IMR-90 (cell line): ENCODE results near the gene ZBTB45. TPM values are rescaled to one million over a fixed set of nuclear protein-coding genes. Genes with fewer than 3 reads are reported as not detected.

Experiments used
- ATAC-seq: fragments of 200-7000 bp; cut with Tn5 transposase; 2 replicates; pipeline ENCODE4 v1.9.1; 2020; ENCODE audit warnings: low read depth, mild to moderate bottlenecking, moderate library complexity
- BruUV-seq: library from RNA; stranded (reverse); fragments of 400-500 nt; replicated peaks from 2 replicates; lab custom pipeline; 2021; lab: Mats Ljungman, UMichigan
- CTCF ChIA-PET: fragments of 300-600 bp; formaldehyde crosslinking; extraction: SDS; loops from one replicate; lab custom pipeline; 2021; ENCODE audit warnings: antibody characterized with exemption; lab: Yijun Ruan, JAX
- POLR2A ChIA-PET: fragments of 300-600 bp; sonication (Branson Sonifier 250); formaldehyde crosslinking; loops from one replicate; lab custom pipeline; 2022; ENCODE audit warnings: antibody characterized with exemption; ENCODE audit not compliant: unreplicated experiment; lab: Charles Lee
- DNase-seq: peaks from one replicate; pipeline ENCODE4 v3.0.0; 2013
- H2AFZ ChIP-seq: replicated peaks from 2 replicates; pipeline ENCODE3; 2013; ENCODE audit warnings: low read length, mild to moderate bottlenecking; ENCODE audit not compliant: poor library complexity
- H2AK5ac ChIP-seq: 2 replicates; pipeline ENCODE4 v1.6.1; 2013; ENCODE audit warnings: low read depth, low read length, inconsistent platforms
- H2AK9ac ChIP-seq: replicated peaks from 2 replicates; pipeline ENCODE3; 2013; ENCODE audit warnings: mild to moderate bottlenecking, low read depth, low read length, moderate library complexity; ENCODE audit not compliant: poor library complexity
- H2BK120ac ChIP-seq: 2 replicates; pipeline ENCODE4 v1.6.1; 2013; ENCODE audit warnings: low read depth, low read length, inconsistent platforms
- H2BK15ac ChIP-seq: 3 replicates; pipeline ENCODE4 v1.6.1; 2013; ENCODE audit warnings: low read depth, low read length, inconsistent platforms
- H2BK20ac ChIP-seq: 2 replicates; pipeline ENCODE4 v1.6.1; 2013; ENCODE audit warnings: low read depth, mild to moderate bottlenecking, inconsistent platforms, low read length, moderate library complexity
- H2BK5ac ChIP-seq: 2 replicates; pipeline ENCODE4 v1.6.1; 2013; ENCODE audit warnings: mild to moderate bottlenecking, low read depth, low read length, inconsistent platforms; ENCODE audit not compliant: poor library complexity, severe bottlenecking
- H3K14ac ChIP-seq: replicated peaks from 2 replicates; pipeline ENCODE4 v1.6.1; 2013; ENCODE audit warnings: low read depth, low read length, inconsistent platforms
- H3K18ac ChIP-seq: 2 replicates; pipeline ENCODE4 v1.6.1; 2013; ENCODE audit warnings: low read depth, low read length, control low read depth
- H3K23ac ChIP-seq: 2 replicates; pipeline ENCODE4 v1.6.1; 2013; ENCODE audit warnings: low read depth, low read length, inconsistent platforms
- H3K27ac ChIP-seq: 2 replicates; pipeline ENCODE4 v1.5.1; 2013; ENCODE audit warnings: mild to moderate bottlenecking, control low read depth, low read length; ENCODE audit not compliant: insufficient read depth
- H3K27me3 ChIP-seq: 2 replicates; pipeline ENCODE4 v1.6.1; 2013; ENCODE audit warnings: low read length; ENCODE audit not compliant: control insufficient read depth, insufficient read depth
- H3K36me3 ChIP-seq: 2 replicates; pipeline ENCODE4 v1.6.1; 2013; ENCODE audit warnings: low read length, mixed read lengths; ENCODE audit not compliant: control insufficient read depth, insufficient read depth
- H3K4ac ChIP-seq: 2 replicates; pipeline ENCODE4 v1.6.1; 2013; ENCODE audit warnings: low read depth, low read length, inconsistent platforms
- H3K4me1 ChIP-seq: 2 replicates; pipeline ENCODE4 v1.6.1; 2013; ENCODE audit warnings: low read length, mixed read lengths; ENCODE audit not compliant: control insufficient read depth, insufficient read depth
- H3K4me2 ChIP-seq: 2 replicates; pipeline ENCODE4 v1.6.1; 2013; ENCODE audit warnings: low read depth, mild to moderate bottlenecking, control low read depth, low read length, moderate library complexity
- H3K4me3 ChIP-seq: 2 replicates; pipeline ENCODE4 v1.5.1; 2013; ENCODE audit warnings: low read depth, mild to moderate bottlenecking, control low read depth, low read length, moderate library complexity; ENCODE audit not compliant: insufficient read depth
- H3K56ac ChIP-seq: 2 replicates; pipeline ENCODE4 v1.6.1; 2013; ENCODE audit warnings: low read length, inconsistent platforms; ENCODE audit not compliant: insufficient read depth; ENCODE audit errors: extremely low read depth
- H3K79me1 ChIP-seq, 2 experiments: 2 replicates each; pipeline ENCODE4 v1.6.1; 2013; ENCODE audit warnings: low read length in 2 of 2, inconsistent platforms in 1 of 2, low read depth in 1 of 2
- H3K9ac ChIP-seq: 2 replicates; pipeline ENCODE4 v1.6.1; 2013; ENCODE audit warnings: low read depth, low read length, control low read depth
- H3K9me1 ChIP-seq: 2 replicates; pipeline ENCODE4 v1.6.1; 2013; ENCODE audit warnings: low read length, inconsistent platforms; ENCODE audit not compliant: insufficient read depth
- H3K9me3 ChIP-seq: 2 replicates; pipeline ENCODE4 v1.6.1; 2013; ENCODE audit warnings: low read length; ENCODE audit not compliant: control insufficient read depth, insufficient read depth
- H4K20me1 ChIP-seq: 2 replicates; pipeline ENCODE4 v1.6.1; 2013; ENCODE audit warnings: low read length, inconsistent platforms; ENCODE audit not compliant: insufficient read depth
- H4K5ac ChIP-seq: 2 replicates; pipeline ENCODE4 v1.6.1; 2013; ENCODE audit warnings: mild to moderate bottlenecking, low read depth, low read length, control low read depth
- H4K8ac ChIP-seq, 2 experiments: 2 replicates each; pipeline ENCODE4 v1.6.1; 2013; ENCODE audit warnings: low read depth in 2 of 2, low read length in 2 of 2, control low read depth in 1 of 2, inconsistent platforms in 1 of 2
- H4K91ac ChIP-seq: 2 replicates; pipeline ENCODE4 v1.6.1; 2013; ENCODE audit warnings: low read depth, low read length, inconsistent platforms; ENCODE audit not compliant: insufficient read depth
- BHLHE40 ChIP-seq: fragments of 150-350 bp; IDR thresholded peaks from 2 replicates; pipeline ENCODE4 v1.6.1; 2016; ENCODE audit warnings: mild to moderate bottlenecking, low read depth, low read length
- MAFK ChIP-seq: IDR thresholded peaks from 2 replicates; pipeline ENCODE4 v1.6.1; 2012; ENCODE audit warnings: low read depth, low read length, improper control_type of control experiment
- MAZ ChIP-seq: IDR thresholded peaks from 2 replicates; pipeline ENCODE4 v1.6.1; 2012; ENCODE audit warnings: low read depth, mild to moderate bottlenecking, low read length, improper control_type of control experiment, moderate library complexity, borderline replicate concordance
- POLR2A ChIP-seq: IDR thresholded peaks from 2 replicates; pipeline ENCODE4 v1.6.1; 2012; ENCODE audit warnings: mild to moderate bottlenecking, low read depth, low read length
- RFX5 ChIP-seq: IDR thresholded peaks from 2 replicates; pipeline ENCODE4 v1.8.0; 2012; ENCODE audit warnings: low read depth, mild to moderate bottlenecking, low read length, moderate library complexity
- SMC3 ChIP-seq: fragments of 150-350 bp; IDR thresholded peaks from 2 replicates; pipeline ENCODE4 v1.6.1; 2016; ENCODE audit warnings: low read depth, mild to moderate bottlenecking, antibody characterized with exemption, low read length, moderate library complexity
- WGBS, 2 experiments: methylation state at CpG; one replicate each; pipeline versions ENCODE4 v1.1.5 to v1.1.7; 2013; ENCODE audit warnings: missing lambda C conversion rate in 2 of 2; ENCODE audit not compliant: insufficient read length in 1 of 2; ENCODE audit errors: extremely low coverage in 2 of 2; 5-methylcytosine and 5-hydroxymethylcytosine counted together
- dilution Hi-C: fragments of 300-500 bp; cut with HindIII; formaldehyde crosslinking; loops from one replicate; pipeline ENCODE4 v1.14.3; 2018; ENCODE audit warnings: low sequenced_read_pairs; ENCODE audit not compliant: unreplicated experiment
- in situ Hi-C: fragments of 300-500 bp; cut with MboI; formaldehyde crosslinking; loops from 3 replicates; pipeline ENCODE4 v1.14.3; 2019; ENCODE audit warnings: low sequenced_read_pairs, inconsistent platforms, mixed read lengths
- intact Hi-C: fragments of 100-400 bp; cut with micrococcal nuclease; formaldehyde crosslinking; loops from 2 replicates; pipeline ENCODE4 v1.10.0; 2022
- polyA plus RNA-seq, 3 experiments: library from polyadenylated mRNA; depleted of rRNA; stranded (reverse); fragments of >200 nt; gene quantifications; 2 replicates each; pipeline ENCODE4 v1.2.3, GENCODE V29; 2012; ENCODE audit warnings: low replicate concordance in 1 of 3
- total RNA-seq: library from RNA; depleted of rRNA; stranded (reverse); fragments of >200 nt; gene quantifications from 2 replicates; pipeline ENCODE4 v1.2.3, GENCODE V29; 2012
- TF ChIP-seq, protein P1 (sequence below): fragments of 150-350 bp; IDR thresholded peaks from 2 replicates; pipeline ENCODE4 v1.6.1; 2016; ENCODE audit warnings: low read depth, mild to moderate bottlenecking, low read length, moderate library complexity, borderline replicate concordance
- TF ChIP-seq, protein P2 (sequence below): conservative IDR thresholded peaks from 2 replicates; pipeline ENCODE4 v1.5.1; 2012; ENCODE audit warnings: mild to moderate bottlenecking, low read depth, low read length, improper control_type of control experiment

Gene ZBTB45
- total and polyA plus RNA-seq, 2 of the 4 experiments (the other 2 are of a cell fraction): 1.4 to 9.7 TPM

DNA sequence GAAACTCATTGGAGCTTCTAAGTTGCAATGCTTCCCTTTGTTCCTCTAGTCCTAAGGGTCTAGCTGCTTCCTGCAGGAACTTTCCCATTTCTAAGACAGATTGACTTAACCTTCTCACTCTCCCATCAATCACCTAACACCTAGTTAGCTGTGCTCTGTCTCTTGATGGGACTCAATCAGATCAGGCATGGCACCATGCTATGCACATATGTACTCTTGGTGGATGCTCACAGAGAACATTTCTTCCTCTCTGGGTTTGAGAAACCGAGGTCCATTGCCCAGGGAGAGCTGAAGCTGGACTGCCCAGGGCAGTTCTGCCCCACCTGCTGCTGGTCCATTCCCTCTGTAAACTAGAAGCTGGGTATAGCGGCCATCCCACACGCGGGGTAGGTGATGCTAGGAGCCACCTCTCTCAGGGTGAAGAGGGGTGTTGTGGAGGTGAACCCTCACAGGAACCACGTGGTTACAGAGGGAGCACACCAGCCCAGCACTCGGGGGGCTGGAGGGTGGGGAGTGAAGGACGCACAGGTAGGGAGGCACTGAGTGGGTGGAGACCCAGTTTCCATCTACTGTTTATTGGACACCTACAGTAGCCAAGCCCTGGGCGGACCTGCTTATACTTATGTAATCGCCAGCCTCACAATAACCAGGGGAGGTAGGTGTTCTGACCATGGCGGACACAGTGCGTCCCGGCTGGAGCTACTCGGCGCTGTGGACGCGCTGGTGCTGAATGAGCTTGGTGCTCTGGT, 41.9 kb upstream of the ZBTB45 start:
- H2BK15ac ChIP-seq: no peak overlapping the region
- no peak overlapping the region for H3K4ac ChIP-seq
- H3K4me2 ChIP-seq: peak overlapping the region; percentile 91; the same call in 1 of the 2 replicates
- no TSS peak for BruUV-seq
- no peak overlapping the region for H3K4me3 ChIP-seq
- no peak overlapping the region for H4K5ac ChIP-seq
- in situ Hi-C loops: no loop called here
- intact Hi-C loops: no loop called here
- H3K79me1 ChIP-seq: peaks cover 7 to 33% of the 10 kb centered on the region in 2 experiments
- no peak overlapping the region for H4K91ac ChIP-seq
- H3K9me3 ChIP-seq: no peaks in the 10 kb centered on the region
- H3K18ac ChIP-seq: no peak overlapping the region
- CTCF ChIA-PET: no interaction called here
- DNase-seq (no peak), ATAC-seq (no peak)
- WGBS, 2 experiments: 68% methylated on average over 4 of the region's 16 CpGs; no CpG with 5 or more reads in 1 of the 2 experiments
- H3K9me1 ChIP-seq: peaks cover 22% of the 10 kb centered on the region
- no peaks in the 10 kb centered on the region for H3K27me3 ChIP-seq
- 0 out of 2 replicates have a peak overlapping the region, but pooled peaks have one; percentile 42 for H3K14ac ChIP-seq
- TF ChIP-seq MAZ (no peak), BHLHE40 (no peak), MAFK (no peak), POLR2A (no peak), SMC3 (no peak), RFX5 (no peak)
- TF ChIP-seq, protein P1, sequence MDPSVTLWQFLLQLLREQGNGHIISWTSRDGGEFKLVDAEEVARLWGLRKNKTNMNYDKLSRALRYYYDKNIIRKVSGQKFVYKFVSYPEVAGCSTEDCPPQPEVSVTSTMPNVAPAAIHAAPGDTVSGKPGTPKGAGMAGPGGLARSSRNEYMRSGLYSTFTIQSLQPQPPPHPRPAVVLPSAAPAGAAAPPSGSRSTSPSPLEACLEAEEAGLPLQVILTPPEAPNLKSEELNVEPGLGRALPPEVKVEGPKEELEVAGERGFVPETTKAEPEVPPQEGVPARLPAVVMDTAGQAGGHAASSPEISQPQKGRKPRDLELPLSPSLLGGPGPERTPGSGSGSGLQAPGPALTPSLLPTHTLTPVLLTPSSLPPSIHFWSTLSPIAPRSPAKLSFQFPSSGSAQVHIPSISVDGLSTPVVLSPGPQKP: no peak
- TF ChIP-seq, protein P2, sequence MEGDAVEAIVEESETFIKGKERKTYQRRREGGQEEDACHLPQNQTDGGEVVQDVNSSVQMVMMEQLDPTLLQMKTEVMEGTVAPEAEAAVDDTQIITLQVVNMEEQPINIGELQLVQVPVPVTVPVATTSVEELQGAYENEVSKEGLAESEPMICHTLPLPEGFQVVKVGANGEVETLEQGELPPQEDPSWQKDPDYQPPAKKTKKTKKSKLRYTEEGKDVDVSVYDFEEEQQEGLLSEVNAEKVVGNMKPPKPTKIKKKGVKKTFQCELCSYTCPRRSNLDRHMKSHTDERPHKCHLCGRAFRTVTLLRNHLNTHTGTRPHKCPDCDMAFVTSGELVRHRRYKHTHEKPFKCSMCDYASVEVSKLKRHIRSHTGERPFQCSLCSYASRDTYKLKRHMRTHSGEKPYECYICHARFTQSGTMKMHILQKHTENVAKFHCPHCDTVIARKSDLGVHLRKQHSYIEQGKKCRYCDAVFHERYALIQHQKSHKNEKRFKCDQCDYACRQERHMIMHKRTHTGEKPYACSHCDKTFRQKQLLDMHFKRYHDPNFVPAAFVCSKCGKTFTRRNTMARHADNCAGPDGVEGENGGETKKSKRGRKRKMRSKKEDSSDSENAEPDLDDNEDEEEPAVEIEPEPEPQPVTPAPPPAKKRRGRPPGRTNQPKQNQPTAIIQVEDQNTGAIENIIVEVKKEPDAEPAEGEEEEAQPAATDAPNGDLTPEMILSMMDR: no peak
- H3K36me3 ChIP-seq: peaks cover 4% of the 10 kb centered on the region; the same call in 1 of the 2 replicates
- H3K9ac ChIP-seq: no peak overlapping the region
- peaks cover 12% of the 10 kb centered on the region for H4K20me1 ChIP-seq
- H2AFZ ChIP-seq: peak overlapping the region; percentile 90
- peaks cover 21% of the 10 kb centered on the region for H3K4me1 ChIP-seq
- H3K56ac ChIP-seq: no peak overlapping the region
- H3K27ac ChIP-seq: no peak overlapping the region
- peak overlapping the region; percentile 75; the same call in 1 of the 2 replicates for H2AK5ac ChIP-seq
- peak overlapping the region; percentile 72; the same call in 1 of the 2 replicates for H3K23ac ChIP-seq
- H2BK20ac ChIP-seq: no peak overlapping the region
- POLR2A ChIA-PET: no interaction called here
- dilution Hi-C loops: no loop called here
- no peak overlapping the region for H2BK120ac ChIP-seq
- H4K8ac ChIP-seq: peak overlapping the region; percentile 40 to 74; a peak in 3 of 4 replicates
- H2AK9ac ChIP-seq: peak overlapping the region; percentile 88
- no peak overlapping the region for H2BK5ac ChIP-seq
